Lung (tissue), 12 donors: ENCODE measurements around the gene TMEM215. TPM values are rescaled to one million over a fixed set of nuclear protein-coding genes. Genes with fewer than 3 reads are reported as not detected.
A peak's percentile ranks its signal among the peaks of the same experiment; 100 is the strongest.
"Not testable (repeated sequence)": the region's sequence is repeated elsewhere in the genome, so short reads cannot be mapped to it uniquely, and the experiment has no call there.

Experiments
- ATAC-seq: fragments of 200-7000 bp; cut with Tn5 transposase; one replicate; pipeline ENCODE4 v1.9.1; 2020; ENCODE audit warnings: moderate number of reproducible peaks; ENCODE audit not compliant: insufficient read depth, low FRiP score
- DNase-seq, 3 donors: peaks; one replicate each; pipeline ENCODE4 v3.0.0-alpha.2; 2013 to 2017
- H3K27ac ChIP-seq, 2 donors: one replicate each; pipeline ENCODE4 v1.5.1; 2013; ENCODE audit warnings: mild to moderate bottlenecking in 2 of 2, moderate library complexity in 2 of 2, control low read depth in 1 of 2, inconsistent platforms in 1 of 2, low read depth in 1 of 2, low read length in 1 of 2
- H3K27me3 ChIP-seq, 3 donors: one replicate each; pipeline ENCODE4 v1.5.1; 2013; ENCODE audit warnings: low read length in 2 of 3; ENCODE audit not compliant: control insufficient read depth in 3 of 3, insufficient read depth in 3 of 3
- H3K36me3 ChIP-seq, 4 donors: one replicate each; pipeline ENCODE4 v1.5.1; 2013; ENCODE audit warnings: low read length in 4 of 4, mild to moderate bottlenecking in 1 of 4, moderate library complexity in 1 of 4; ENCODE audit not compliant: control insufficient read depth in 4 of 4, insufficient read depth in 4 of 4
- H3K4me1 ChIP-seq, 5 donors: one replicate each; pipeline ENCODE4 v1.5.1; 2013; ENCODE audit warnings: low read length in 5 of 5, mild to moderate bottlenecking in 2 of 5, moderate library complexity in 1 of 5; ENCODE audit not compliant: control insufficient read depth in 5 of 5, insufficient read depth in 5 of 5
- H3K4me3 ChIP-seq: one replicate; pipeline ENCODE4 v1.5.1; 2013; ENCODE audit warnings: mild to moderate bottlenecking, control low read depth, moderate library complexity
- H3K9ac ChIP-seq, 2 donors: one replicate each; pipeline ENCODE4 v1.5.1; 2013; ENCODE audit warnings: low read length in 2 of 2, control low read depth in 1 of 2; ENCODE audit not compliant: insufficient read depth in 1 of 2
- H3K9me3 ChIP-seq, 4 donors: one replicate each; pipeline ENCODE4 v1.5.1; 2013; ENCODE audit warnings: low read length in 3 of 4, mild to moderate bottlenecking in 1 of 4, moderate library complexity in 1 of 4; ENCODE audit not compliant: control insufficient read depth in 4 of 4, insufficient read depth in 3 of 4
- CTCF ChIP-seq: IDR thresholded peaks from 2 replicates; pipeline ENCODE4 v1.5.1; 2012; ENCODE audit warnings: mild to moderate bottlenecking; ENCODE audit errors: control extremely low read depth, extremely low read depth
- WGBS, 2 donors: extraction: QIAGEN DNeasy Blood & Tissue Kit; methylation state at CpG; one replicate each; pipeline ENCODE4 v1.1.7; 2013; 5-methylcytosine and 5-hydroxymethylcytosine counted together
- polyA plus RNA-seq, 2 donors: library from polyadenylated mRNA; stranded (reverse); fragments of 200-250 nt; gene quantifications; one replicate each; pipeline ENCODE4 v1.2.1, GENCODE V29; 2013
- total RNA-seq, 2 donors: library from RNA; depleted of rRNA in 1 of 2; stranded (reverse); fragments of >200 nt in 1 of 2; gene quantifications; one replicate each; pipeline ENCODE4 v1.2.1, GENCODE V29; 2014 to 2021
- donor health status: control.
- donor health status: control.
- donor health status: Bipolar disorder and iron deficiency.
- donor health status: healthy.
- donor health status: DM: yes; HTN: yes; CAD: no.

The TMEM215 gene
- total and polyA plus RNA-seq, 4 donors, result 0.06 TPM; not detected in 3

GRCh38 chr9:32782476-32783167 is 718 bp upstream of the TMEM215 start:
- Histone ChIP-seq H3K27ac (no peak overlapping the region), H3K4me1 (peaks cover 0 to 4% (median 0%) of the 10 kb centered on the region in 5 donors), H3K4me3 (no peak overlapping the region), H3K9me3 (peaks cover 0 to 5% (median 0%) of the 10 kb centered on the region in 4 donors), H3K9ac (no peak overlapping the region), H3K36me3 (no peaks in the 10 kb centered on the region), H3K27me3 (peaks cover 14 to 62% (median 38%) of the 10 kb centered on the region in 3 donors)
- no peak for TF ChIP-seq CTCF
- no peak for DNase-seq
- ATAC-seq, result no peak
- WGBS, 2 donors, result 4 to 6% methylated on average over 42 to 45 of the region's 45 CpGs

- 51 to 69% methylated on average over 2 of the region's 2 CpGs for WGBS, 2 donors
- no peak overlapping the region for H3K27ac ChIP-seq
- peaks cover 0 to 7% (median 0%) of the 10 kb centered on the region in 4 donors for H3K9me3 ChIP-seq
- no peak overlapping the region for H3K4me3 ChIP-seq
- DNase-seq, result peak in 2 of 3 donors; percentile 14 to 36
- no peak for ATAC-seq
- TF ChIP-seq CTCF, result no peak
- peaks cover 0 to 4% (median 0%) of the 10 kb centered on the region in 5 donors for H3K4me1 ChIP-seq
- peaks cover 11 to 30% (median 23%) of the 10 kb centered on the region in 3 donors for H3K27me3 ChIP-seq
- no peak overlapping the region for H3K9ac ChIP-seq
- no peaks in the 10 kb centered on the region for H3K36me3 ChIP-seq
Measured at GRCh38 chr9:32787816-32788215, 4.5 kb downstream of the TMEM215 start.

GRCh38 chr9:32796015-32796414 is 12.7 kb downstream of the TMEM215 start:
- peaks cover 0 to 14% (median 3%) of the 10 kb centered on the region in 4 donors for H3K9me3 ChIP-seq
- H3K4me3 ChIP-seq, H3K36me3 ChIP-seq, DNase-seq, H3K27me3 ChIP-seq, H3K27ac ChIP-seq, H3K4me1 ChIP-seq, H3K9ac ChIP-seq, ATAC-seq: not testable (repeated sequence)
- WGBS, 2 donors, result 47 to 57% methylated on average over 3 of the region's 3 CpGs

- Histone ChIP-seq H3K4me3 (no peak overlapping the region), H3K4me1 (no peaks in the 10 kb centered on the region), H3K9me3 (peaks cover 0 to 3% (median 2%) of the 10 kb centered on the region in 4 donors), H3K27ac (no peak overlapping the region), H3K27me3 (no peaks in the 10 kb centered on the region), H3K36me3 (no peaks in the 10 kb centered on the region), H3K9ac (no peak overlapping the region)
- no peak for DNase-seq
- no peak for TF ChIP-seq CTCF
- 73 to 91% methylated on average over 1 of the region's 1 CpG for WGBS, 2 donors
- no peak for ATAC-seq
Measured at GRCh38 chr9:32801530-32801929, 18.2 kb downstream of the TMEM215 start.
